Large intestine (tissue), 3 donors: ENCODE results near the gene MIPOL1. TPM values are rescaled to one million over a fixed set of nuclear protein-coding genes. Genes with fewer than 3 reads are reported as not detected.
"Not testable (repeated sequence)": the region's sequence is repeated elsewhere in the genome, so short reads cannot be mapped to it uniquely, and the experiment has no call there.

ENCODE experiments used
- DNase-seq, 2 donors: peaks; one replicate each; pipeline versions ENCODE4 v3.0.0 to v3.0.0-alpha.2; 2013
- H3K27ac ChIP-seq: one replicate; pipeline ENCODE4 v1.5.1; 2013; ENCODE audit warnings: low read length
- H3K27me3 ChIP-seq: 2 replicates; pipeline ENCODE4 v1.6.1; 2013; ENCODE audit warnings: low read length; ENCODE audit not compliant: control insufficient read depth, insufficient read depth
- H3K36me3 ChIP-seq: 2 replicates; pipeline ENCODE4 v1.6.1; 2013; ENCODE audit warnings: low read length; ENCODE audit not compliant: control insufficient read depth, insufficient read depth
- H3K4me1 ChIP-seq: one replicate; pipeline ENCODE4 v1.6.1; 2013; ENCODE audit warnings: low read length; ENCODE audit not compliant: control insufficient read depth, insufficient read depth
- H3K4me3 ChIP-seq: one replicate; pipeline ENCODE4 v1.5.1; 2013; ENCODE audit warnings: low read length
- H3K9me3 ChIP-seq: one replicate; pipeline ENCODE4 v1.6.1; 2013; ENCODE audit warnings: mild to moderate bottlenecking, low read depth, low read length, moderate library complexity; ENCODE audit not compliant: control insufficient read depth
- WGBS: methylation state at CpG from one replicate; pipeline ENCODE4 v1.1.5; 2013; ENCODE audit warnings: low lambda C conversion rate; ENCODE audit not compliant: insufficient coverage; 5-methylcytosine and 5-hydroxymethylcytosine counted together
- polyA plus RNA-seq: library from polyadenylated mRNA; unstranded; fragments of 120-200 nt; gene quantifications from one replicate; pipeline ENCODE4 v1.2.1, GENCODE V29; 2013

The MIPOL1 gene
- polyA plus RNA-seq, 1 donor = 10.0 TPM

- H3K36me3 ChIP-seq = no peaks in the 10 kb centered on the region
- H3K4me1 ChIP-seq = no peaks in the 10 kb centered on the region
- no peak overlapping the region for H3K4me3 ChIP-seq
- DNase-seq = no peak
- no peak overlapping the region for H3K27ac ChIP-seq
- H3K27me3 ChIP-seq = no peaks in the 10 kb centered on the region
- 100% methylated on average over 1 of the region's 2 CpGs for WGBS
- peaks cover 4% of the 10 kb centered on the region for H3K9me3 ChIP-seq
These were observed 5.1 kb downstream of the MIPOL1 start for GRCh38 chr14:37202812-37203211.

- no peak for DNase-seq
- no peak overlapping the region for H3K4me3 ChIP-seq
- no peaks in the 10 kb centered on the region for H3K36me3 ChIP-seq
- no peaks in the 10 kb centered on the region for H3K27me3 ChIP-seq
- no peak overlapping the region for H3K27ac ChIP-seq
- no CpG with 5 or more reads among the region's 1 CpG for WGBS
- no peaks in the 10 kb centered on the region for H3K4me1 ChIP-seq
- H3K9me3 ChIP-seq = peaks cover 4% of the 10 kb centered on the region
These were observed 5.7 kb downstream of the MIPOL1 start for GRCh38 chr14:37203423-37203822.

- not testable (repeated sequence) for H3K27ac ChIP-seq, H3K36me3 ChIP-seq, H3K4me1 ChIP-seq, H3K4me3 ChIP-seq, DNase-seq, H3K27me3 ChIP-seq, H3K9me3 ChIP-seq
- 100% methylated on average over 1 of the region's 7 CpGs for WGBS
These were observed 8.2 kb downstream of the MIPOL1 start for GRCh38 chr14:37205623-37206605.

- H3K4me3 ChIP-seq, DNase-seq, H3K4me1 ChIP-seq, H3K36me3 ChIP-seq, H3K27ac ChIP-seq, H3K9me3 ChIP-seq, H3K27me3 ChIP-seq: not testable (repeated sequence)
- WGBS = no CpG with 5 or more reads among the region's 2 CpGs
These were observed 11.9 kb downstream of the MIPOL1 start for GRCh38 chr14:37209617-37210016.

- Histone ChIP-seq H3K27ac (no peak overlapping the region), H3K4me3 (no peak overlapping the region), H3K9me3 (peaks cover 4% of the 10 kb centered on the region), H3K4me1 (no peaks in the 10 kb centered on the region), H3K27me3 (no peaks in the 10 kb centered on the region), H3K36me3 (no peaks in the 10 kb centered on the region)
- 80% methylated on average over 1 of the region's 6 CpGs for WGBS
- peak in 1 of 2 donors; percentile 16 for DNase-seq
These were observed 12.7 kb downstream of the MIPOL1 start for GRCh38 chr14:37210448-37210847.

GRCh38 chr14:37213016-37213415 lies 15.3 kb downstream of the MIPOL1 start:
- DNase-seq = no peak
- no peaks in the 10 kb centered on the region for H3K27me3 ChIP-seq

GRCh38 chr14:37215345-37215744 lies 17.6 kb downstream of the MIPOL1 start:
- H3K4me3 ChIP-seq = no peak overlapping the region
- no peak overlapping the region for H3K27ac ChIP-seq
- no peaks in the 10 kb centered on the region for H3K4me1 ChIP-seq
- no peak for DNase-seq
- no peaks in the 10 kb centered on the region for H3K36me3 ChIP-seq
- H3K9me3 ChIP-seq = peaks cover 3% of the 10 kb centered on the region
- WGBS = 100% methylated on average over 3 of the region's 3 CpGs
- no peaks in the 10 kb centered on the region for H3K27me3 ChIP-seq

More at GRCh38 chr14:37213016-37213415, 15.3 kb downstream of the MIPOL1 start:
- H3K4me3 ChIP-seq = no peak overlapping the region
- H3K4me1 ChIP-seq = no peaks in the 10 kb centered on the region
- H3K36me3 ChIP-seq = no peaks in the 10 kb centered on the region
- H3K9me3 ChIP-seq = peaks cover 3% of the 10 kb centered on the region
- no peak overlapping the region for H3K27ac ChIP-seq

GRCh38 chr14:37221073-37221472 lies 23.3 kb downstream of the MIPOL1 start:
- no CpG with 5 or more reads among the region's 3 CpGs for WGBS
- Histone ChIP-seq H3K4me3 (no peak overlapping the region), H3K4me1 (no peaks in the 10 kb centered on the region), H3K9me3 (peaks cover 2% of the 10 kb centered on the region), H3K36me3 (no peaks in the 10 kb centered on the region), H3K27ac (no peak overlapping the region), H3K27me3 (no peaks in the 10 kb centered on the region)
- no peak for DNase-seq

GRCh38 chr14:37223947-37224474 lies 26.3 kb downstream of the MIPOL1 start:
- no peak for DNase-seq
- H3K27ac ChIP-seq = no peak overlapping the region
- H3K36me3 ChIP-seq = no peaks in the 10 kb centered on the region
- no peaks in the 10 kb centered on the region for H3K4me1 ChIP-seq
- peaks cover 2% of the 10 kb centered on the region for H3K9me3 ChIP-seq
- H3K4me3 ChIP-seq = no peak overlapping the region
- H3K27me3 ChIP-seq = no peaks in the 10 kb centered on the region
- WGBS = no CpG with 5 or more reads among the region's 3 CpGs

- not testable (repeated sequence) for H3K4me1 ChIP-seq, H3K27ac ChIP-seq, H3K4me3 ChIP-seq
These were observed 27.9 kb downstream of the MIPOL1 start for GRCh38 chr14:37225668-37226067.

More at GRCh38 chr14:37225668-37226067, 27.9 kb downstream of the MIPOL1 start:
- not testable (repeated sequence) for H3K36me3 ChIP-seq, DNase-seq, H3K9me3 ChIP-seq, H3K27me3 ChIP-seq
- WGBS = no CpG with 5 or more reads among the region's 4 CpGs
